Measurements from ENCODE around the gene EARS2. TPM values are rescaled to one million over a fixed set of nuclear protein-coding genes. Genes with fewer than 3 reads are reported as not detected.

The EARS2 gene
- total and polyA plus RNA-seq, 2 donors from 2014 or later = 21.6 to 30.4 TPM

DNA sequence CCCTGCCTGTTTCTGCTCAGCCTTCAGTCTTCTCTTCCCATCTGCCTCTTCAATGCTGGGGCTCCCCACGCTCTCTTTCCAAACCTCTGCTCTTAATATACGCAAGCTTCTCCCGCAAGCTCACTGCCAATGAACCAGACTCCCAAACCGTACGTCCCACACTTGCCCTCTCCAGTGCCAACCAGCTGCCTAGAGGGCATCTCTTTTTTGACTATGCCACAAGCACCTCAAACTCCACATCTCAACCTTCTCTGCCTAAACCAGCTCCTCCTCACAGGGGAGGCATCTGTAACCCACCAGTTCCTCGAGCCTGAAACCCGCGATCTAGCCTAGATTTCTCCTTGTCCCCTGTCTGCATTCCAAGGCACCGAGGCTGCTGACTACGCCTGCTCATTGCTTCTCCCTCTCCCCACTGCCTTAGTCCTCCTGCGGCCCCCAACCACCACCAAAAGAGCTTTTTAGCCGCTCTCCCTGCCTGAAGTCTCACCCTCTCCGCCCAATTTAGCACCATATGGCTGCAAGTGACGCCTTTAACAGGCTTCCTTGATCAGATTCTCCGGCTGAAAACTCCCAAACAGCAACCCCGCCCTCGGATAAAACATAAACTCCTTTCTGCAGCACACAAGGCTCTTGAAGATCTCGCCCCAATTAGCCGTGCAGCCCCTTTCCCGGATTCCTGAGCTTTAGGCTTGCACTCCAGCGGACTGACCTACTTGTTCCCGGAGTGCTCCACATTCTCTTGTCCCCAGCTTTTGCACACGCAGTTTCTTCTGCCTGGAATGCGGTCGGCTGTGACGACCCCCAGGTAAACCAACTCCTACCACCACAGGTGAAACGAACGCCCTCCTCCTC is 48.3 kb downstream of the EARS2 start:
- Histone ChIP-seq H3K27ac (ENCODE audit: low read depth in 2 of 2, low read length in 2 of 2) (peak overlapping the region; percentile 18 to 46), H3K36me3 (ENCODE audit: control insufficient read depth in 2 of 3, insufficient read depth in 3 of 3, low read length in 3 of 3) (no peaks in the 10 kb centered on the region), H3K4me3 (ENCODE audit: low read length in 3 of 3) (peak overlapping the region; percentile 76 to 95 (median 82)), H3K9me3 (ENCODE audit: control insufficient read depth in 2 of 3, insufficient read depth in 1 of 3, low read length in 3 of 3) (no peaks in the 10 kb centered on the region), H3K9ac (ENCODE audit: low read length in 3 of 3) (peak overlapping the region; percentile 6 to 84 (median 65)), H3K27me3 (ENCODE audit: control insufficient read depth, insufficient read depth, low read length) (no peaks in the 10 kb centered on the region), H3K4me1 (ENCODE audit: control insufficient read depth in 2 of 3, insufficient read depth in 2 of 3, low read depth in 1 of 3, low read length in 3 of 3) (peaks cover 0 to 40% (median 23%) of the 10 kb centered on the region in 3 donors)
- FAIRE-seq (no peak), DNase-seq (peak in 4 of 5 donors; percentile 31 to 60 (median 54))
- TF ChIP-seq, protein P1, sequence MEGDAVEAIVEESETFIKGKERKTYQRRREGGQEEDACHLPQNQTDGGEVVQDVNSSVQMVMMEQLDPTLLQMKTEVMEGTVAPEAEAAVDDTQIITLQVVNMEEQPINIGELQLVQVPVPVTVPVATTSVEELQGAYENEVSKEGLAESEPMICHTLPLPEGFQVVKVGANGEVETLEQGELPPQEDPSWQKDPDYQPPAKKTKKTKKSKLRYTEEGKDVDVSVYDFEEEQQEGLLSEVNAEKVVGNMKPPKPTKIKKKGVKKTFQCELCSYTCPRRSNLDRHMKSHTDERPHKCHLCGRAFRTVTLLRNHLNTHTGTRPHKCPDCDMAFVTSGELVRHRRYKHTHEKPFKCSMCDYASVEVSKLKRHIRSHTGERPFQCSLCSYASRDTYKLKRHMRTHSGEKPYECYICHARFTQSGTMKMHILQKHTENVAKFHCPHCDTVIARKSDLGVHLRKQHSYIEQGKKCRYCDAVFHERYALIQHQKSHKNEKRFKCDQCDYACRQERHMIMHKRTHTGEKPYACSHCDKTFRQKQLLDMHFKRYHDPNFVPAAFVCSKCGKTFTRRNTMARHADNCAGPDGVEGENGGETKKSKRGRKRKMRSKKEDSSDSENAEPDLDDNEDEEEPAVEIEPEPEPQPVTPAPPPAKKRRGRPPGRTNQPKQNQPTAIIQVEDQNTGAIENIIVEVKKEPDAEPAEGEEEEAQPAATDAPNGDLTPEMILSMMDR (IDR thresholded peaks at IDR 0.05; ENCODE audit: borderline replicate concordance, extremely low read depth, insufficient read depth) = no peak
- intact Hi-C loops (cut with DNase I) = no loop called here

DNA sequence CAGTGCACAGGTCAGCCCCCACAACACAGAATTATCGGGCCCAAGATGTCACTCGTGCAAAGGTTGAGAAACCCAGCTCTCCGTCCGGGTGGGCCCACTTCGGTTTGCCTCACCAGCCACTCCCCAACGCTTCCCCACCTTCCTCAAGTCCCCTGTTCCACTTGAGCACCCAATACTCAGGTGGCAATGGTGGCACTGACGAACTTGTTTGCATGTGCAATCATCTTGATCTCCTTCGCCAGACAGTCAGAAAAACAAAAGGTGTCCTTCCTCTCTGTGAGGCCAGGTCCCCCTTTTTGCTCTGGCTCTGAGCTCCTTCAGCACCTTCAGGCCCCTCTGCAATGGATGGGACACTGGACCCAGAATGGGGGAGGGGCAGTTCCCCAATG is 50.5 kb downstream of the EARS2 start:
- Histone ChIP-seq H3K36me3 (ENCODE audit: control insufficient read depth in 2 of 3, insufficient read depth in 3 of 3, low read length in 3 of 3) (no peaks in the 10 kb centered on the region), H3K9ac (ENCODE audit: low read length in 3 of 3) (peak overlapping the region in 1 of 3 donors; percentile 7), H3K9me3 (ENCODE audit: control insufficient read depth in 2 of 3, insufficient read depth in 1 of 3, low read length in 3 of 3) (no peaks in the 10 kb centered on the region), H3K4me1 (ENCODE audit: control insufficient read depth in 2 of 3, insufficient read depth in 2 of 3, low read depth in 1 of 3, low read length in 3 of 3) (peaks cover 0 to 47% (median 23%) of the 10 kb centered on the region in 3 donors), H3K27ac (ENCODE audit: low read depth in 2 of 2, low read length in 2 of 2) (peak overlapping the region in 1 of 2 donors; percentile 5), H3K27me3 (ENCODE audit: control insufficient read depth, insufficient read depth, low read length) (no peaks in the 10 kb centered on the region), H3K4me3 (ENCODE audit: low read length in 3 of 3) (peak overlapping the region in 1 of 3 donors; percentile 33)
- intact Hi-C loops (cut with DNase I) = no loop called here
- FAIRE-seq (no peak), DNase-seq (no peak)
- TF ChIP-seq, protein P1 (IDR thresholded peaks at IDR 0.05; ENCODE audit: borderline replicate concordance, extremely low read depth, insufficient read depth) = no peak

DNA sequence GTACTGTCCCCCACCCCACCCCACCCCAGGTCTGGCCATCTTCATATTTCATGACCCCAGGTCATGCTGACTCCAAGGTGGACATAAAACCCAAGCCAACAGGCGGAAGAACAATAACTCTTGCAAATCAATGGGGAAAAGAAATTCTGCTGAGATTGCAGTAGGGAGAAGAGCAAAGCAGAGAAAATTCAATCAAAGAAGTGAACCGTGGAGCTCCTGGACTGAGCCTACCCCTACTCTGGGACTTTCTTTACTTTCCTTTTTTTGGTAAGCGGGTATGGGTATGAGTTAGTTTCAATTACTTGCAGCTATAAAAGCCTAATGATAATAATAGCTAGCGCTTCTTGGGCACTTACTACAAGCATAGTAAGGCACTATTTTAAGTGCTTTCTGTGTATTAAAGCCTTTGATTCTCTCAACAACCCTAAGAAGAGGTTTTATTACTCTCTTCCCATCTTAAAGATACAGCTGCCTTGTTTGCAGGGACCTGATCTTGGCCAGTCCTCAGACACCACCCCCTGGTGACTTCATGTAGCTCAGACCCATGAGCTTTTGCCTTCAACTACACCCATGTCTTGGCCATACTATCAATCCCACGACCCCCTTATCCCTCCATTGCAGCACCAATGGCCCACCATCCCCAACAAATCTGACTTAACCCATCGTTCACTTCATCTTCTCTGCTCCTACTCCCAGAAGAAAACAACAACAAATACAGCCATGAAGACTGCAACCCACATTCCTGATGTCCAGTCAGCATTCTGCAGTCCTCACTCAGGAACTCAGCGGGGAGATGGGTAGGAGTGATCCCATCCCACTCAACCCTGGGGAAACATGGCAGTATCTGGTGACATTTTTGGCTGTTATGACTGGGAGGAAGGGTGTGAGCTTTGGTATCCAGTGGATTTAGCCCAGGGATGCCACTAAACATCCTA is 51.2 kb downstream of the EARS2 start:
- Histone ChIP-seq H3K27me3 (ENCODE audit: control insufficient read depth, insufficient read depth, low read length) (no peaks in the 10 kb centered on the region), H3K4me1 (ENCODE audit: control insufficient read depth in 2 of 3, insufficient read depth in 2 of 3, low read depth in 1 of 3, low read length in 3 of 3) (peaks cover 0 to 50% (median 23%) of the 10 kb centered on the region in 3 donors), H3K9ac (ENCODE audit: low read length in 3 of 3) (peak overlapping the region in 1 of 3 donors; percentile 7), H3K27ac (ENCODE audit: low read depth in 2 of 2, low read length in 2 of 2) (peak overlapping the region in 1 of 2 donors; percentile 5), H3K36me3 (ENCODE audit: control insufficient read depth in 2 of 3, insufficient read depth in 3 of 3, low read length in 3 of 3) (peaks cover 0 to under 1% (median 0%) of the 10 kb centered on the region in 3 donors), H3K4me3 (ENCODE audit: low read length in 3 of 3) (peak overlapping the region in 1 of 3 donors; percentile 33), H3K9me3 (ENCODE audit: control insufficient read depth in 2 of 3, insufficient read depth in 1 of 3, low read length in 3 of 3) (no peaks in the 10 kb centered on the region)
- TF ChIP-seq, protein P1 (IDR thresholded peaks at IDR 0.05; ENCODE audit: borderline replicate concordance, extremely low read depth, insufficient read depth) = no peak
- DNase-seq (peak in 1 of 5 donors; percentile 20), FAIRE-seq (no peak)
- intact Hi-C loops (cut with DNase I) = no loop called here
